Measurements from ENCODE around the gene SHC1. TPM values are rescaled to one million over a fixed set of nuclear protein-coding genes. Genes with fewer than 3 reads are reported as not detected.

SHC1 gene
- total RNA-seq, 2 donors from 2014 or later: 98.3 to 104 TPM

DNA sequence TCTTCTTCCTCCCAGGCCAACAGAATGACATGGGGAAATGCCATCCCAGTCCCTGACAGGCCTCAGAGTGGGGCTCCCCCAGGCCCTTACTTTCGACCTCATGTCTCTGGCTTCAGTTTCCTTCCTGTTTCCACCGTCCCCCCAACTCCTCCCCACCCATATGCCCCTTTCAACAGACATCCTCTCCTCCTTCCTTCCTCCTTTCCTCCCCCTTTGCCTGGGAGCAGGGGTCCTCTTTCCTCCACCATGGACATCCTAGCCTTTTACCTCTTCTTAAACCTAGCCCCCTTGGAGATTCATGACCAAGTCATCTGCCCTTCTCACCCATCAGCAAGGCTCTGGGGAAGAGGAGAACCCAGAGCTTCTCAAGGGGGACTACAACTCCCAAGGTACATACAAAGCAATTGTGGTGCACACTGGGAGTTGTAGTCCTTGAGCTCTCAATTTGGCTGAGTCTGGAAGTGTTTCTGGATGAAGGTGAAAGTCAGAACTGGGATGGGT, 36.1 kb upstream of the SHC1 start:
- no peak for DNase-seq
- H3K4me3 ChIP-seq: no peak overlapping the region
- no peaks in the 10 kb centered on the region for H3K27me3 ChIP-seq
- H3K36me3 ChIP-seq: no peaks in the 10 kb centered on the region
- H3K27ac ChIP-seq: peak overlapping the region; percentile 94
- peaks cover 40% of the 10 kb centered on the region for H3K4me1 ChIP-seq
- H3K9me3 ChIP-seq: no peaks in the 10 kb centered on the region
- H3K9ac ChIP-seq (ENCODE audit: low read depth in 2 of 2, low read length in 2 of 2): peak overlapping the region; percentile 1 to 100
- TF ChIP-seq, protein P1, sequence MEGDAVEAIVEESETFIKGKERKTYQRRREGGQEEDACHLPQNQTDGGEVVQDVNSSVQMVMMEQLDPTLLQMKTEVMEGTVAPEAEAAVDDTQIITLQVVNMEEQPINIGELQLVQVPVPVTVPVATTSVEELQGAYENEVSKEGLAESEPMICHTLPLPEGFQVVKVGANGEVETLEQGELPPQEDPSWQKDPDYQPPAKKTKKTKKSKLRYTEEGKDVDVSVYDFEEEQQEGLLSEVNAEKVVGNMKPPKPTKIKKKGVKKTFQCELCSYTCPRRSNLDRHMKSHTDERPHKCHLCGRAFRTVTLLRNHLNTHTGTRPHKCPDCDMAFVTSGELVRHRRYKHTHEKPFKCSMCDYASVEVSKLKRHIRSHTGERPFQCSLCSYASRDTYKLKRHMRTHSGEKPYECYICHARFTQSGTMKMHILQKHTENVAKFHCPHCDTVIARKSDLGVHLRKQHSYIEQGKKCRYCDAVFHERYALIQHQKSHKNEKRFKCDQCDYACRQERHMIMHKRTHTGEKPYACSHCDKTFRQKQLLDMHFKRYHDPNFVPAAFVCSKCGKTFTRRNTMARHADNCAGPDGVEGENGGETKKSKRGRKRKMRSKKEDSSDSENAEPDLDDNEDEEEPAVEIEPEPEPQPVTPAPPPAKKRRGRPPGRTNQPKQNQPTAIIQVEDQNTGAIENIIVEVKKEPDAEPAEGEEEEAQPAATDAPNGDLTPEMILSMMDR (IDR thresholded peaks at IDR 0.05): no peak
- intact Hi-C loops (cut with DNase I): no loop called here

DNA sequence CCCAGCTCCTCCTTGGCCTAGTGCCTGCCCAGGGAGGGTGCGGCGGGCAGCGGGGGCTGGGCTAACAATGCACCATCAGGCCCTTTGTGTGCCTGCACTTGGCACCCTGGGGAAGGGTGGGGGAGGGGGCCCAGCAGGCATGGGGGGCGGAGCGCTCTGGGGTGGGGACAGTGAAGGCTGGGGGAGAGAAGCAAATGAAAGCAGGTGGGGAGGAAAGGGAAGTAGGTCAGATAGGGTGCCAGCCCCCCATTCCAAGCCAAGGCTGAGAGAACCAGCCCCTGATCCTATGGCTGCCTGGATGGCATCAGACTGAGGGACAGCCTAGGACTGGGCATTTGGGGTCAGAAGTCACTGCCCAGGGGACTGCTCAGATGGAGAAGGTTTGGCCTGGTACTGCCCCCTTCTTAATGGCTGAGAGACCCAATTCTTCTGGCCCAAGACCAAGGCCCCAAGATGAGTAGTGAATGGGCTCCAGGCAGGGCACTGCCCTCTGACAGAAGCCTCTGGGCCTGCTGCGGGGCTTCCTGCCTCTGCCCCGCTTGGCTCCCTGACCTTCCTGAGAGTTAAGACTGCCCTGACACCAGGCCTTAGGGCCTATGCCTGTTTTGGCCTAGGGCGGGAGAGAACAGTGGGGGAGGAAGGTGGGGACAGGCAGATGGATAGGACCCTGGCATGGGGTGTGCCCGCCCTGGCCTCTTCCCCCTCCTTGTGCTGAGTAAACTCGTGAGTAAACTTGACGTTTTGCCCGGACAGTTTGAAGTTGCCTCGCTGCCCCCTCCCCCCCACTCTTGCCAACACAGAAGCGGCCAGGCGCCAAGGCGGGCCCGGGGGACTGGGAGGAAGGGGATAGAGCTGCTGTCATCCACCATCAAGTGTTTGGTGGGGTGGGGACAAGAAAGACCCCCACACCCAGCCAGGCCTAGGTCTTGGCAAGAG, 34.8 kb upstream of the SHC1 start:
- H3K9ac ChIP-seq (ENCODE audit: low read depth in 2 of 2, low read length in 2 of 2): peak overlapping the region; percentile 97 to 100
- peak; percentile 91 for DNase-seq
- no peaks in the 10 kb centered on the region for H3K9me3 ChIP-seq
- intact Hi-C loops (cut with DNase I): no loop called here
- H3K4me1 ChIP-seq: peaks cover 29% of the 10 kb centered on the region
- peak overlapping the region; percentile 94 for H3K27ac ChIP-seq
- H3K4me3 ChIP-seq: peak overlapping the region; percentile 83
- no peaks in the 10 kb centered on the region for H3K27me3 ChIP-seq
- H3K36me3 ChIP-seq: no peaks in the 10 kb centered on the region
- TF ChIP-seq, protein P1 (IDR thresholded peaks at IDR 0.05): no peak

DNA sequence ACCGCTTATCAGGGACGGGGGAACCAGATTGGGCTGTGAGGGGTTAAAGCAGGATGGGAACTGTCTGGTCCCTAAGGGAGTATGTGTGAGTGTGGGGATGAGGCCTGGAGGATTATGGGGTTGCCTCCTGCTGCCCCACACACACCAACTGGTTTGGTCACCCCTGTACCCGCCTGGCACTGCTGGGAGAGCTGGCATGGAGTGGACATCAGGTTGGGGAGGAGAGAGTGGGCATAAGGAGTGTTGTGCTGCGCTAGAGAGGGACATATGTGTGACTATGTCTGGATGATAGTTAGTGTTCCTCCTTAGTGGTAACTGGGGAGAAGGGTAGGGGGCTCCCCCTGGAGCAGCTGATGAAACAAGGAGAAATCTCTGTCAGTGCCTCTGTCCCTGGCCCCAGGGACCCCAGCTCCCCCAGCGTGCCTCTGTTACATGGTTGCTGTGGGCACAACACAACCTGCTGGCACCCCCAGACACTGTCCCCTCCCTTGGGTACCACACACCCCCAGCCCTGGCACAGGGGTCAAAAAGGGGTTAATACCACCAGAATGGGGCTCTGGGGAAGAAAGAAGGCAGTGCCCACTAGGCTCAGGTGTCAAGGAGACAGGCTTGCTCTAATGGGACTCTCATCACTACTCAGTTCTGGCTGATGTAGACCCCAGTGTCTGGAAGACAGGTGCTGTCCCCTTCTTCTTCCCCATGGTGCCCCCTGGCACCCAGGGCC, 34.0 kb upstream of the SHC1 start:
- Histone ChIP-seq H3K27ac (peak overlapping the region; percentile 94), H3K36me3 (no peaks in the 10 kb centered on the region), H3K9me3 (no peaks in the 10 kb centered on the region), H3K9ac (ENCODE audit: low read depth in 2 of 2, low read length in 2 of 2) (peak overlapping the region; percentile 97 to 100), H3K4me1 (peaks cover 33% of the 10 kb centered on the region), H3K4me3 (peak overlapping the region; percentile 83), H3K27me3 (no peaks in the 10 kb centered on the region)
- intact Hi-C loops (cut with DNase I): no loop called here
- peak; percentile 46 for DNase-seq
- TF ChIP-seq, protein P1 (IDR thresholded peaks at IDR 0.05): no peak

DNA sequence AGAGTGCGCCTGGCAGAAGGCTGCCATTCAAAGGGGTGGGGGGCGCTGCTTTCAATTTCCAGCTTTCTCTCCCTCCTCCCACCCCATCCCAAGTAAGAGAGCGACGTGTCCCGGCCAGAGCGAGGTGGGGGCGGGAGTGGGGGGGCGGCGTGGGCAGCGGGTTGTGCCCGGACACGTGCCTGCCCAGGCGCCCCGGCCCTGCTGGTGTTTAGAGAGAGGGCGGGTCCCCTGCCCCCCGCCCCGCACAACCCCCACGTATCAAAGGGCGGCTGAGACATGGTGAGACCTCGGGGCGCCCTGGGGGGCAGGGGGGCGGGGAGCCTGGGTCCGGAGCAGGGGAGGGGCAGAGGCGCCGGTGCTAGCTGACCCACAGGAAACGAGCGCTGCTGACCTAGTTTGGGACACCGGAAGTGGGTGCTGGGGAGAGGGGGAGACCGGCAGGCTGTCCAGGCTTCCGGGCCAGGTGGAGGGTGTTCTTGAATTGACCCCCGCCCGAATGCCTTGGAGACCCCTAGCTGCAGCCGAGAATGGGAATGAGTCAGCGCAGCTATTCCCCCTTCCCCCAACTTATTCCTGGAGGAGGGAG, 33.3 kb upstream of the SHC1 start:
- peak; percentile 81 for DNase-seq
- Histone ChIP-seq H3K27ac (peak overlapping the region; percentile 94), H3K9me3 (no peaks in the 10 kb centered on the region), H3K9ac (ENCODE audit: low read depth in 2 of 2, low read length in 2 of 2) (peak overlapping the region; percentile 97 to 100), H3K36me3 (no peaks in the 10 kb centered on the region), H3K4me3 (peak overlapping the region; percentile 83), H3K27me3 (no peaks in the 10 kb centered on the region), H3K4me1 (peaks cover 34% of the 10 kb centered on the region)
- intact Hi-C loops (cut with DNase I): no loop called here
- TF ChIP-seq, protein P1 (IDR thresholded peaks at IDR 0.05): no peak

DNA sequence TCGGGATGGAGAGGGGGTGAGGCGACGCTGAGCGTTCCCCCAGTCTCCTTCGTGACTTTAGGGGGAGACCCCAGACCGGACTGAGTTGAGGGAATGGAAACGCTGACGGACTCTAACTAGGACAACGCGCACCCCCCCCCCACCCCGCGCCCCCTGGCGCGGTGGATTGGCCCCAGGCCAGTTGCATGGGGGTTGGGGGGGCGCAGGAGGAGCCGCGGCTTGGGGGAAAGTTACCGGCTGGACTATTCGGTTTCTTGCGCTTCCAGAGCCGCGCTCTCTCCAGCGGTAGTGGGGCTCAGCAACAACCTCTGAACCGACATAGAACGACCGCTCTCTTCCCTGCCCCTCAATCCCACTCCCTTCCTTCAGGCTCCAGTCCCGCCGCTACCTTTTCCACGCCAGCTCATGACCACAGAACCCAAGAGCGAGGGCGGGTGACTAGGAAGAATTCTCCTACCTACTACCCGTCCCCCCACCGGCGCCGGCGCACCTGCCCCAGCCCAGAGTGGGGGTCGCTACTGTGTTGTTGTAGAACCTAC, 32.7 kb upstream of the SHC1 start:
- peak overlapping the region; percentile 94 for H3K27ac ChIP-seq
- H3K4me3 ChIP-seq: peak overlapping the region; percentile 83
- no peaks in the 10 kb centered on the region for H3K36me3 ChIP-seq
- H3K9ac ChIP-seq (ENCODE audit: low read depth in 2 of 2, low read length in 2 of 2): peak overlapping the region; percentile 97 to 100
- intact Hi-C loops (cut with DNase I): no loop called here
- peaks cover 34% of the 10 kb centered on the region for H3K4me1 ChIP-seq
- TF ChIP-seq, protein P1 (IDR thresholded peaks at IDR 0.05): no peak
- DNase-seq: peak; percentile 52
- no peaks in the 10 kb centered on the region for H3K9me3 ChIP-seq
- H3K27me3 ChIP-seq: no peaks in the 10 kb centered on the region

All from colonic mucosa (tissue), 4 donors.